Measurements from ENCODE around the gene MTMR6.

The MTMR6 gene

GRCh38 chr13:25217023-25217885 is 70.0 kb downstream of the MTMR6 start:
- DNase-seq (ENCODE audit: low spot score), result no peak

DNA sequence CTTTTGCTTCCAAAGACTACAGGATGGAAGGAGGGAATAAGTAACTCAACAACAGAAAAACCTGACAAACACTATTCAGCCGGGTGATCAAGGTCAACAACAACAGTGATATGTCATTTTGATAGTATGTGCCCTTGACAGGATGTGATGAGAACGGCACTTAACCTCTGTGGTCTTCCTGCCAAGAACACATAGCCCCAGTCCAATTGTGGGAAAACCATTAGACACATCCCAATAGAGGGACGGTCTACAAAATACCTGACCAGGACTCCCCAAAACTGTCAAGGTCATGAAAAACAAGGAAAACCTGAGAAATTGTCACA is 72.1 kb downstream of the MTMR6 start:
- no peak for DNase-seq (ENCODE audit: low spot score)

- DNase-seq (ENCODE audit: low spot score), result peak; percentile 29
These were observed 72.6 kb downstream of the MTMR6 start for GRCh38 chr13:25214491-25215252.

DNA sequence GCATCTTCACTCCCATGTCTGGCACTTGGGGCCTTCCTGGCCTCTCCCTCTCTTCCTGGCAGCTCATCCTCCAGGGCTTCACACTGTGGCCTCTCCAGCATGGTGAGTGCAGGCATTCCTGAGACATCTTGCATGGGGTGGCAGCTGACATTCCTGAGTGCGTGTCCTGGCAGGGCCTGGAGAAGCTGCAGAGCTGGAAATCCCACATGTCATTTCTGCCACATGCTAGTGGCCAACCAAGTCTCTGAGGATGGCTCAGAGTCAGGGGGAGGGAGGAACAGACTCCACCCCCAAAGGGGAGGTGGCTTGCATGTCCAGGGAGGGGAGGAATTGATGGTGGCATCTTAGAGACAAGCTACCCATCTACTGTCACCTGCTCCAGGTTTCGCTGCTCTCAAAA is 73.6 kb downstream of the MTMR6 start:
- peak; percentile 55 for DNase-seq (ENCODE audit: low spot score)

DNA sequence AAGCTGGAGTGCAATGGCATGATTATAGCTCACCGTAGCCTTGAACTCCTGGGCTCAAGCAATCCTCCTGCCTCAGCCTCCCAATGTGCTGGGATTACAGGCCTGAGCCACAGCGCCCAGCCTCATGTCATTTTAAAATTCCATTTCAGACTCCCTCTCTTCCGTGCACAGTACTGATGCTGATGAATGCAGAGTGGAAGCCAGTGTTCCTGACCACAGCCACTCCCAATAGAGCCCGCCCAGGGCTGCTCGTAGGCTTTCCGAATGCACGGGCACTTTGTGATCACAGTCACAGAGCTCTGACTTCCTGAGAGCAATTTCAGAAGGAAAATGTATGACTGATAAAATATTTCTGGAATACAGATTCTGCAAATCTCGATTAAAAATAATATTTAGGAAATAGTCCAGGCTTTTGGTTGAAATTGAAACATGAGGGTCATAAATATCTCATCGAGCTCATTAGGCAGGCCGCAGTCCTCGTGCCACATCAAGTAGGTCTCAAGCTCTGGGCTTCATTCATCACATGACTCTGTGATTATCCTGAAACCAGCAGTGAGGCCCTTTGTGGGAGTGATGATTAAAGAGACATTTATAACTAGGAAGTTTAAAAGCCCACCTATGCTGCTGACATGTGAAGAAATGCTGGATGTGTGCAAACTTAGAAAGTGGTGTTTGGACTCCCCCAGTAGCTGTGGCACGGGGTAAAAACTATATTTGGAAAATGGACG is 76.3 kb downstream of the MTMR6 start:
- DNase-seq (ENCODE audit: low spot score), result peak; percentile 37

- DNase-seq (ENCODE audit: low spot score), result no peak
These were observed 79.9 kb downstream of the MTMR6 start for GRCh38 chr13:25207291-25207810.

- DNase-seq (ENCODE audit: low spot score), result no peak
These were observed 82.4 kb downstream of the MTMR6 start for GRCh38 chr13:25204863-25205262.

GRCh38 chr13:25203127-25203740 is 84.1 kb downstream of the MTMR6 start:
- peak; percentile 53 for DNase-seq (ENCODE audit: low spot score)

DNA sequence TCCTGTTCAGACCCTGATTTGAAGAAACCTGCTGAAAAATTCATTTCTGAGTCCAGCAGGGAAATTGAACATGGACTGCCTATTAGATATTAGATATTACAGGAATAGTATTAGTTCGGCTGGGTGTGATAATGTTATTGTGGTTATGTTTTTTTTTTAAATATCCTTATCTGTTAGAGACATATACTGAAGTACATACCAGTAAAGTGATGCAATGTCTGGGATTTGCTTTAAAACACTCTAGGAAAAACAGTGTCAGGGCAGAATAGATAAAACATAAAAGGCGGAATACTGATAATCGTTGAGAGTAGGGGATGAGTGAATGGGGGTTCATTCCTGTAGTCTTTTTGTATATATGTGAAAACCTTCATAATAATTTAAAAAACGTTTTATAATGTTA is 86.5 kb downstream of the MTMR6 start:
- no peak for DNase-seq (ENCODE audit: low spot score)

- no peak for DNase-seq (ENCODE audit: low spot score)
These were observed 88.6 kb downstream of the MTMR6 start for GRCh38 chr13:25198647-25199046.

DNA sequence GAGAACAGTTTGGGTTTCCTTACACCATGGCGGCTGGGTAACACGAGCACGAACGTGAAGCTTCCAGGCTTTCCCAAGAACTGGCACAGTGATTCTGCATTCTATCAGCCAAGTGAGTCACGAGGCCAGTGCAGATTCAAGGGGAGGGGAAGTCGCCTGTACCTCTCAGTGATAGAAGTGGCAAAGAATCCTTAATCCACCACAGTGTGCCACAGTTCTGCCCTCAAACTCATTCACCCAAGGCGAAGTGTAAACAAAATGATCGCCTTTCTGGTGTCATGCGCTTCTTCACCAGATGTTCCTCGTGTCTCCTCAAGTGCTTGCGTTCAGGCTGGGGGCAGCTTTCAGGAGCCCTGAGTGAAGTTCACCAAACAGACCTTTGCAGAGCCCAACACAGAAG is 90.3 kb downstream of the MTMR6 start:
- DNase-seq (ENCODE audit: low spot score), result no peak

Measured in AG20443 (cell line).